Glutamatergic neuron (in vitro differentiated cells): ENCODE results near the gene GRIFIN. TPM values are rescaled to one million over a fixed set of nuclear protein-coding genes. Genes with fewer than 3 reads are reported as not detected.

Experiments
- DNase-seq: peaks from one replicate; pipeline ENCODE4 v3.0.0; 2022
- H3K27ac Mint-ChIP-seq: one replicate; pipeline ENCODE4 v1.8.0; 2020; ENCODE audit warnings: mild to moderate bottlenecking, mixed read lengths, inconsistent platforms; ENCODE audit not compliant: unreplicated experiment
- H3K27me3 Mint-ChIP-seq: one replicate; pipeline ENCODE4 v1.8.0; 2020; ENCODE audit warnings: mild to moderate bottlenecking, moderate library complexity, mixed read lengths, inconsistent platforms; ENCODE audit not compliant: unreplicated experiment
- H3K36me3 Mint-ChIP-seq: one replicate; pipeline ENCODE4 v1.8.0; 2020; ENCODE audit warnings: mild to moderate bottlenecking, mixed read lengths, inconsistent platforms; ENCODE audit not compliant: unreplicated experiment
- H3K4me1 Mint-ChIP-seq: one replicate; pipeline ENCODE4 v1.8.0; 2020; ENCODE audit warnings: mild to moderate bottlenecking, low read depth, mixed read lengths, inconsistent platforms; ENCODE audit not compliant: unreplicated experiment
- H3K4me3 Mint-ChIP-seq: one replicate; pipeline ENCODE4 v1.8.0; 2020; ENCODE audit warnings: mild to moderate bottlenecking, mixed read lengths, inconsistent platforms; ENCODE audit not compliant: unreplicated experiment
- H3K9me3 Mint-ChIP-seq: one replicate; pipeline ENCODE4 v1.8.0; 2020; ENCODE audit warnings: mild to moderate bottlenecking, moderate library complexity, mixed read lengths, inconsistent platforms; ENCODE audit not compliant: unreplicated experiment
- CTCF ChIP-seq: fragments of 200-600 bp; sonication (generic); IDR thresholded peaks from one replicate; pipeline ENCODE4 v1.5.0; 2021; ENCODE audit not compliant: partially characterized antibody, unreplicated experiment
- total RNA-seq: library from RNA; stranded (reverse); fragmentation: NEBNext Ultra II Directional; extraction: Animal tissue kit (Norgen Biotek cat#: 25700); gene quantifications from one replicate; pipeline ENCODE4 v1.2.1, GENCODE V29; 2021; ENCODE audit not compliant: unreplicated experiment

Gene GRIFIN
- total RNA-seq, 1 donor from 2014 or later = not detected

GRCh38 chr7:2476776-2477446 is 713 bp upstream of the GRIFIN start:
- H3K36me3 Mint-ChIP-seq = no peaks in the 10 kb centered on the region
- DNase-seq = no peak
- peaks cover 4% of the 10 kb centered on the region for H3K27me3 Mint-ChIP-seq
- H3K4me1 Mint-ChIP-seq = peaks cover 4% of the 10 kb centered on the region
- no peak overlapping the region for H3K27ac Mint-ChIP-seq
- no peak overlapping the region for H3K4me3 Mint-ChIP-seq
- peaks cover 2% of the 10 kb centered on the region for H3K9me3 Mint-ChIP-seq
- TF ChIP-seq CTCF = no peak

- no peak for TF ChIP-seq CTCF
- H3K4me1 Mint-ChIP-seq = peaks cover 4% of the 10 kb centered on the region
- no peaks in the 10 kb centered on the region for H3K36me3 Mint-ChIP-seq
- no peak for DNase-seq
- H3K9me3 Mint-ChIP-seq = no peaks in the 10 kb centered on the region
- H3K4me3 Mint-ChIP-seq = no peak overlapping the region
- no peak overlapping the region for H3K27ac Mint-ChIP-seq
- H3K27me3 Mint-ChIP-seq = peaks cover 2% of the 10 kb centered on the region
These were observed 551 bp downstream of the GRIFIN start for GRCh38 chr7:2475678-2476015.

GRCh38 chr7:2474813-2475677 is 1.2 kb downstream of the GRIFIN start:
- Mint-ChIP-seq H3K36me3 (no peaks in the 10 kb centered on the region), H3K27ac (no peak overlapping the region), H3K9me3 (no peaks in the 10 kb centered on the region), H3K27me3 (peaks cover 4% of the 10 kb centered on the region), H3K4me1 (peaks cover 4% of the 10 kb centered on the region), H3K4me3 (no peak overlapping the region)
- no peak for TF ChIP-seq CTCF
- DNase-seq = no peak

GRCh38 chr7:2474224-2474623 is 2.0 kb downstream of the GRIFIN start:
- peaks cover 4% of the 10 kb centered on the region for H3K27me3 Mint-ChIP-seq
- no peaks in the 10 kb centered on the region for H3K36me3 Mint-ChIP-seq
- TF ChIP-seq CTCF = no peak
- no peak overlapping the region for H3K4me3 Mint-ChIP-seq
- peaks cover 3% of the 10 kb centered on the region for H3K9me3 Mint-ChIP-seq
- DNase-seq = no peak
- H3K27ac Mint-ChIP-seq = no peak overlapping the region
- H3K4me1 Mint-ChIP-seq = peaks cover 4% of the 10 kb centered on the region

- Mint-ChIP-seq H3K4me3 (no peak overlapping the region), H3K27me3 (peaks cover 6% of the 10 kb centered on the region), H3K27ac (no peak overlapping the region), H3K36me3 (no peaks in the 10 kb centered on the region), H3K9me3 (peaks cover 3% of the 10 kb centered on the region), H3K4me1 (peaks cover 4% of the 10 kb centered on the region)
- TF ChIP-seq CTCF = no peak
- DNase-seq = no peak
These were observed 2.6 kb downstream of the GRIFIN start for GRCh38 chr7:2473496-2474180.
